Measurements from ENCODE around the gene PRPS1L1.

DNA sequence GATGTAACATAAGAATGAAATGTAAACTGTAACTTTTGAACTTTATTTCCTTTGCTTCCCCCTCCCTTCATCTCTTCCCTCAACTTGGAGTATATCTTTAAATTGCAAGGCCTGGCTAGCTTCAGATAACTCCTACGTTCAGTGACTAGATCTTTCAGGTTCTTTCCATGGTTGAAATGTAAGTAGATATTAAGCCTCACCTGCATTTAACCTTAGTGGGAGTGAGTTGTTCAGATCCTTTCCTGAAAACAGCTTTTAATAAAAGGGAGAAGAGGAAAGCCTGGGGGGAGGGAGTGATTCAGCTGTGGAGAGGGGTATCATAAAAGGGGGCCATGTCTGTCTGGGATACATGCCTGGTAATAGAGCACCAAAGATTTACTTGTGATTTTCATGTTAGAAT lies 19.0 kb upstream of the PRPS1L1 start:
- TF ChIP-seq, protein P1, sequence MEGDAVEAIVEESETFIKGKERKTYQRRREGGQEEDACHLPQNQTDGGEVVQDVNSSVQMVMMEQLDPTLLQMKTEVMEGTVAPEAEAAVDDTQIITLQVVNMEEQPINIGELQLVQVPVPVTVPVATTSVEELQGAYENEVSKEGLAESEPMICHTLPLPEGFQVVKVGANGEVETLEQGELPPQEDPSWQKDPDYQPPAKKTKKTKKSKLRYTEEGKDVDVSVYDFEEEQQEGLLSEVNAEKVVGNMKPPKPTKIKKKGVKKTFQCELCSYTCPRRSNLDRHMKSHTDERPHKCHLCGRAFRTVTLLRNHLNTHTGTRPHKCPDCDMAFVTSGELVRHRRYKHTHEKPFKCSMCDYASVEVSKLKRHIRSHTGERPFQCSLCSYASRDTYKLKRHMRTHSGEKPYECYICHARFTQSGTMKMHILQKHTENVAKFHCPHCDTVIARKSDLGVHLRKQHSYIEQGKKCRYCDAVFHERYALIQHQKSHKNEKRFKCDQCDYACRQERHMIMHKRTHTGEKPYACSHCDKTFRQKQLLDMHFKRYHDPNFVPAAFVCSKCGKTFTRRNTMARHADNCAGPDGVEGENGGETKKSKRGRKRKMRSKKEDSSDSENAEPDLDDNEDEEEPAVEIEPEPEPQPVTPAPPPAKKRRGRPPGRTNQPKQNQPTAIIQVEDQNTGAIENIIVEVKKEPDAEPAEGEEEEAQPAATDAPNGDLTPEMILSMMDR (optimal IDR thresholded peaks at IDR 0.05 in 1 of 3, IDR thresholded peaks at IDR 0.05 in 1 of 3, conservative IDR thresholded peaks at IDR 0.05 in 1 of 3; ENCODE audit: extremely low read depth in 1 of 3, insufficient read depth in 2 of 3, low read length in 3 of 3) = no peak
- no peak for TF ChIP-seq EZH2 (IDR thresholded peaks at IDR 0.05; ENCODE audit: low read length)
